ENCODE measurements around the gene ZNF341.

Gene ZNF341

DNA sequence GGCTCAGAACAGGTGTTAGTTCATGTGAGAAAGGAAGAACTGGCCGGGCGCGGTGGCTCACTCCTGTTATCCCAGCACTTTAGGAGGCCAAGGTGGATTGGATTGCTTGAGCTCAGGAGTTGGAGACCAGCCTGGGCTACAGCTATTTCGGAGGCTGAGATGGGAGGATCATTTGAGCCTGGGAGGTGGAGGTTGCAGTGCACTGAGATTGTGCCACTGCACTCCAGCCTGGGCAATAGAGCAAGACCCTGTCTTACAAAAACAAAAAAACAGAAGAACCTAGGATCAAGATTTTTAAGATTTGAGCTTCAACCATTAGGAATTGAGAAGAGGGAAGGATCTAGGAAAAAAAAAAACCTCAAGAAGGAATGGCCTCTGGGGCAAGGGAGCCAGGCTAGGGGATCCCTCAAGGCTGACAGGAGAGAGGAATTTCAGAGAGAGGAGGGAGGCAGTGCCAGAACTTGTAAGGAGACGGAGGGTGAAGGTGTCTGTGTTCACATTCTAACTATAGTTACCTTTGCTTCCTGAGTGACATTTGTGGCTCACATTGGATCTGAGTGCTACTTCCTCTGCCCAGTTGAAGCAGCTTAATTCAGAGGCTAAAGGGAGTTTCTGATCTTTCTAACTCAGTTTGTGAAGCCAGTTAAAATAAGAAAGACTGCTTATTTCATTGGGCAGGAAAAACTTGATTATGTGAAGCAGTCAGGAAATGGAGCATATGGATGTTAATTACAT, 105.5 kb downstream of the ZNF341 start:
- no peak for DNase-seq (ENCODE audit: extremely low spot score, insufficient read length, low read depth)
- peak; percentile 71 for FAIRE-seq

DNA sequence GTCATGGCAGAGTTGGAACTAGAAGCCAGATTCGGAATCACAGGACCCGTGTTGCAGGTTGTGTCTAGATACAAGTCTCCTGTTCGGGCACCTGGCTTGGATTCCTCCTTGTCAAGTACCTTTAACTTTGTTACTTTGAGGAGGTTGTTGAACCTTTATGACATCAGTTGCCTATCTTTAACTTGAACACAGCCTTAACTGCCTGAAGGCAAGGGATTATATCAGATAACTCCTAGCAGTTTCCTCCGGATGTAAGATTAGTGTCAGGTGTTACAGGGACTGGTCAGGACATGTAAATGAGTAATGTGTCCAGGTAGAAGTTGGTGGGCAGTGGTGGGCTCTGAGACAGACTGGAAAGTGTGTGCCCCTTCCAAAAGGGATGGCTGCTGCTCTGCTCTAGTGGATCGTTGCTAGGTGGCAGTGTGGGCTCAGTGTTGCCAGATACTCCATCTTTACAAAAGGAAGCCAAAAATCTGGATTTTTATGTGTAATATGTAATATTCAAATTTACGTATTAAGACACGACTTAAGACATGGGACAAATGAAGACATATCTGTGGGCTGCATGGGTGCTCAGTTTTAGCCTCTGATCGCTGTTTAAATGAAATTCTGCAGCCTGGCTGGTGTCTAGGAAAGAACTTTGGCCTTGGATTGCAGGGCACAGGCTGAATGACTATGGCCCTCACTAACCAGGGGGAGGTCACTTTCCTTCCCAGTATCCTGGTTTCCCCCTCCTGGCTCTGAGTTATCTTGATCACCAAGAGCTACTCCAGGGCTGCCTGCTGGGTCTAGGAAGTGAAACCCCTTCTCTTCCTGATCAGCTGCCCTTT, 106.5 kb downstream of the ZNF341 start:
- FAIRE-seq (no peak), DNase-seq (ENCODE audit: extremely low spot score, insufficient read length, low read depth) (no peak)

DNA sequence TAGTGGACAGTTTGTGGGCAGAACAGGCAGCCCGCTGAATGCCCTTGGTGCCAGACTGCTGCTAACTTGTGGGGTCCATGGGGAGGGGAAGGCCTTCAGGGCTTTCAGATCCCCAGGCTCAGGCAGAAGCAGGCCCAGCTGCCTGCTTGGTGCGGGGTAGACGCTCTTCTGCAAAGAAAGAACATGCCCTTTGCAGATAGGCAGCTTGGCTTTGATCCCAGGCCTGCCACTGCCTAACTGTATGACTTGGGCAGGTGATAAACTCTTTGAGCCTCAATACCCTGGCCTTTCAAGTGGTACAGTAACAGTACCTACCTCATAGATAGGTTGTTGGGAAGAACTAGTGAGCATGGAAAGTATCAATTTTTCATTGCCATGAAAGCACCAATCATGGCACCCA, 107.8 kb downstream of the ZNF341 start:
- no peak for DNase-seq (ENCODE audit: extremely low spot score, insufficient read length, low read depth)

DNA sequence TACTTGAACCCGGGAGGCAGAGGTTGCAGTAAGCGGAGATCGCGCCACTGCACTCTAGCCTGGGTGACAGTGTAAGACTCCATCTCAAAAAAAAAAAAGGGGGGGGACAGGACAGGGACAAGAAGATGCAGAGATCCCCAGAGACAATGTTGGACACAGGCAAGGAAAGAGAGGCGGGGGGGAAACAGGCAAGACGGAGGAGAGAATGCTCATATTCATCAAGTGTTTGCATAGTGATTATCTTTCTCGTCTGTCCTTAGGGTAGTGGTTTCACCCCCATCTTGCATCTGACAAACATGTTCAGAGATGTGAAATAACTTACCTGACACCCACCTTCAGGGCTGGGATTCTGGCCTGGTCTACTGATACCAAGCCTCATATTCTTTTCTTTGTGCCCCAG, 108.4 kb downstream of the ZNF341 start:
- DNase-seq (ENCODE audit: extremely low spot score, insufficient read length, low read depth) (no peak), FAIRE-seq (no peak)

More for the DNA sequence above, 107.8 kb downstream of the ZNF341 start:
- no peak for FAIRE-seq

DNA sequence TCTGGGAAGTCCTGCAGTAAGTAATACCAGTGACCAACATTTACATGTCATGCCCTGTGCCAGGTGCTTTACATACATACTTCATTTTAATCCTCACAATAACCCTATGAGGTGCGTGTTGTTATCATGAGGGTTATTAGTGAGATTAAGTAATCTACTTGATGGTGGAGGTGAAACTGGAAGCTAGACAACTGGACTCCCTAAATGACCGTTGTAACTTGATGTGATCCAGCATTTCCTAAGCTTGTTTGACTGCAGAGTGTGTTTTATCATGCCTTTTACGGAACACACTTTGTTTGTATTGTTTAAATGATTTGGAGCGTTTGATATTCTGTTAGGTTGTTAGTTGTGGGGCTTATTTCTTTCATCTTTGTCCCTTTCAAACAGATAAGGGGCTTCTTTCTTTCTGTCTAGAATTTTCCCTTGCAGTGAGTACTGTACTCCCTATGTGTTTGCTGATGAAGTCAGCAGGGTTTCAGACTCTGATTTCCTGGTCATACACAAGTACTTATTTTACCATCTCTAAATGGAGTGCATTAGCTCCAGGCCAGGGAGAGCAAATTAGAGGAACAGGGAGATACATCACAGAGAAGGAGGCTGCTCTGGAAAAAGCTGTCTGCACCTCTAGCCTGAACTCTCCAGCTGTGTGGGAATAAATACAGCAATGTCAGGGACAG, 109.1 kb downstream of the ZNF341 start:
- FAIRE-seq (no peak), DNase-seq (ENCODE audit: extremely low spot score, insufficient read length, low read depth) (no peak)

DNA sequence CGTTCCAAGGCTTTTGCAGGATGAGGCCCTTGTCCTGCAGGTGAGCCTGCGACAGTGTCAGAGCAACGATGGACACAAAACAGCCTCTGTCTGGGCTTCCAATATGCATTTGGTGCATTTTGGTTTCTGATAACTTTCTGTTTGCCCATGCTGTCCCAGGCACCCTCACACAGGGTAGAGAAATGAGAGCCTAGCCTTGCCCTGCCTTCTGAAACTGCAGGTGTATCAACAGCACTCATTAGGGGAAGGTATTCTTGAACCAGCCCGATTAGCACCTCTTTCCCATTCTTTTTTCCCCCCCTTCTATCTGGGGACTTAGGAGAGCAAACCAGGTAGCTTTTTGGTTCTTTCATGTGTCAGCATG, 109.6 kb downstream of the ZNF341 start:
- DNase-seq (ENCODE audit: extremely low spot score, insufficient read length, low read depth) = no peak
- FAIRE-seq = no peak

Data from GM18507 (cell line).